Loucy (cell line): ENCODE data around the gene SPATA31E1.

Experiments used
- H2AFZ ChIP-seq: fragments of 200-600 bp; sonication (generic); 2 replicates; pipeline ENCODE4 v1.6.0; 2016; ENCODE audit warnings: antibody characterized with exemption, mild to moderate bottlenecking, low read length, moderate library complexity
- H3F3A ChIP-seq: fragments of 200-600 bp; 2 replicates; pipeline ENCODE4 v1.6.0; 2016; ENCODE audit warnings: antibody characterized with exemption, low read depth, mild to moderate bottlenecking
- H3K27me3 ChIP-seq: fragments of 200-600 bp; sonication (generic); 2 replicates; pipeline ENCODE4 v1.6.1; 2014; ENCODE audit warnings: low read length, mild to moderate bottlenecking; ENCODE audit not compliant: insufficient read depth, poor library complexity, severe bottlenecking
- H3K36me3 ChIP-seq: fragments of 200-600 bp; sonication (generic); 2 replicates; pipeline ENCODE4 v1.6.1; 2016; ENCODE audit warnings: low read length; ENCODE audit not compliant: insufficient read depth
- H3K4me1 ChIP-seq: fragments of 200-600 bp; sonication (generic); 2 replicates; pipeline ENCODE4 v1.5.1; 2014; ENCODE audit warnings: low read length, mild to moderate bottlenecking; ENCODE audit not compliant: insufficient read depth, poor library complexity, severe bottlenecking
- H3K4me2 ChIP-seq: fragments of 200-600 bp; sonication (generic); 2 replicates; pipeline ENCODE4 v1.6.0; 2014; ENCODE audit warnings: antibody characterized with exemption, low read length, low read depth, mild to moderate bottlenecking; ENCODE audit not compliant: poor library complexity, severe bottlenecking
- H3K4me3 ChIP-seq: fragments of 200-600 bp; sonication (generic); 2 replicates; pipeline ENCODE4 v1.5.1; 2014; ENCODE audit warnings: low read length, mild to moderate bottlenecking, mixed read lengths; ENCODE audit not compliant: poor library complexity, severe bottlenecking
- H3K79me2 ChIP-seq: fragments of 200-600 bp; sonication (generic); 2 replicates; pipeline ENCODE4 v1.6.1; 2014; ENCODE audit warnings: low read length; ENCODE audit not compliant: insufficient read depth
- H3K9ac ChIP-seq: fragments of 200-600 bp; sonication (generic); 2 replicates; pipeline ENCODE4 v1.6.0; 2014; ENCODE audit warnings: mild to moderate bottlenecking, low read depth, low read length, moderate library complexity; ENCODE audit not compliant: poor library complexity, severe bottlenecking
- H3K9me2 ChIP-seq: fragments of 200-600 bp; sonication (generic); replicated peaks from 2 replicates; pipeline ENCODE4 v1.6.1; 2016; ENCODE audit warnings: low read depth, low read length, mixed read lengths
- H3K9me3 ChIP-seq: fragments of 200-600 bp; sonication (generic); 2 replicates; pipeline ENCODE4 v1.6.1; 2014; ENCODE audit warnings: mild to moderate bottlenecking, antibody characterized with exemption, low read length, low read depth; ENCODE audit not compliant: insufficient read depth
- H4K20me1 ChIP-seq: fragments of 200-600 bp; sonication (generic); 2 replicates; pipeline ENCODE4 v1.6.0; 2014; ENCODE audit warnings: antibody characterized with exemption, low read length, mild to moderate bottlenecking; ENCODE audit not compliant: insufficient read depth, poor library complexity, severe bottlenecking
- EZH2phosphoT487 ChIP-seq: fragments of 200-600 bp; IDR thresholded peaks from 2 replicates; pipeline ENCODE4 v1.6.1; 2018; ENCODE audit warnings: antibody characterized with exemption, mild to moderate bottlenecking, moderate library complexity, borderline replicate concordance
- TF ChIP-seq, protein P1 (sequence below): fragments of 200-600 bp; sonication (generic); conservative IDR thresholded peaks from 2 replicates; pipeline ENCODE4 v1.5.1; 2014; ENCODE audit warnings: mild to moderate bottlenecking, antibody characterized with exemption, low read length

SPATA31E1 gene

DNA sequence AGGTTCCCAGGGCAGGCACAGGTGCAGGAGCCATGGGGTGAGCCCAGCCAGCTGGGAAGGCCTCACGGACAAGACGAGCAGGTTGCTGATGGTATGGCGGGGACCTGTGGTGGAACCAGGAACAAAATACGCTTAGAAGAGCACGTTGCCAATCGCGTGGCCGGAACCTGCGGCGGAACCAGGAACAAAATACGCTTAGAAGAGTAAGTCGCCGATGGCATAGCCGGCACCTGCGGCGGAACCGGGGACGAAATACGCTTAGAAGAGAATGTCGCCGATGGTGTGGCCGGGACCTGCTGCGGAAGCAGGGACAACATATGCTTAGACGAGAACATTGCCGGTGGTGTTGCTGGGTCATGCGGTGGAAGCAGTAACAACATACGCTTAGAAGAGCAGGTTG is 23.5 kb upstream of the SPATA31E1 start:
- H3K4me1 ChIP-seq: no peaks in the 10 kb centered on the region
- TF ChIP-seq, protein P1, sequence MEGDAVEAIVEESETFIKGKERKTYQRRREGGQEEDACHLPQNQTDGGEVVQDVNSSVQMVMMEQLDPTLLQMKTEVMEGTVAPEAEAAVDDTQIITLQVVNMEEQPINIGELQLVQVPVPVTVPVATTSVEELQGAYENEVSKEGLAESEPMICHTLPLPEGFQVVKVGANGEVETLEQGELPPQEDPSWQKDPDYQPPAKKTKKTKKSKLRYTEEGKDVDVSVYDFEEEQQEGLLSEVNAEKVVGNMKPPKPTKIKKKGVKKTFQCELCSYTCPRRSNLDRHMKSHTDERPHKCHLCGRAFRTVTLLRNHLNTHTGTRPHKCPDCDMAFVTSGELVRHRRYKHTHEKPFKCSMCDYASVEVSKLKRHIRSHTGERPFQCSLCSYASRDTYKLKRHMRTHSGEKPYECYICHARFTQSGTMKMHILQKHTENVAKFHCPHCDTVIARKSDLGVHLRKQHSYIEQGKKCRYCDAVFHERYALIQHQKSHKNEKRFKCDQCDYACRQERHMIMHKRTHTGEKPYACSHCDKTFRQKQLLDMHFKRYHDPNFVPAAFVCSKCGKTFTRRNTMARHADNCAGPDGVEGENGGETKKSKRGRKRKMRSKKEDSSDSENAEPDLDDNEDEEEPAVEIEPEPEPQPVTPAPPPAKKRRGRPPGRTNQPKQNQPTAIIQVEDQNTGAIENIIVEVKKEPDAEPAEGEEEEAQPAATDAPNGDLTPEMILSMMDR: no peak
- TF ChIP-seq EZH2phosphoT487: no peak
- no peak overlapping the region for H3K4me2 ChIP-seq
- no peaks in the 10 kb centered on the region for H3K79me2 ChIP-seq
- H3K4me3 ChIP-seq: no peak overlapping the region
- no peaks in the 10 kb centered on the region for H3K9me2 ChIP-seq
- H3K27me3 ChIP-seq: no peaks in the 10 kb centered on the region
- H4K20me1 ChIP-seq: no peaks in the 10 kb centered on the region
- no peak overlapping the region for H2AFZ ChIP-seq
- H3F3A ChIP-seq: no peaks in the 10 kb centered on the region
- H3K9me3 ChIP-seq: no peaks in the 10 kb centered on the region
- no peaks in the 10 kb centered on the region for H3K36me3 ChIP-seq
- no peak overlapping the region for H3K9ac ChIP-seq

DNA sequence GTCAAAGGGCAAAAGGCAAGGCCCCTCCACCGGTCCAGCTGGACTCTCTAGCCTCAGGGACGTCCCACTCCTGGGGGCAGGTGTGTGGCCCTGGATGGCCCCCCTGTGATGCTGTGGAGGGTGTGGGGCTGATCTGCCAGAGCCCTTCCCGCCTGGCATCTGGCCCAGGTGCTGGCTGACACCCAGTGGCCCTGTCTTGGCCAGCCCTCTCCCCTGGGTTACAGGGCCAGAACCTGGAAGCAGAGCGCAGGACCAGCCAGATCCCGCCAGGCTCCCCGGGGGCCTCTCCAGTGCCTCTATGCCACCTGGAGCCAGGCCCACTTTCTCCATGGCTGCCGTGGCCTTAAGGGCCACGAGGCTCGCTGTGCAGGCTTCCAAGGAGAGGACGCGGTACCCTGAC is 22.9 kb upstream of the SPATA31E1 start:
- Histone ChIP-seq H3K79me2 (no peaks in the 10 kb centered on the region), H3K27me3 (no peaks in the 10 kb centered on the region), H3K9me2 (no peaks in the 10 kb centered on the region), H3K36me3 (no peaks in the 10 kb centered on the region), H3K4me2 (no peak overlapping the region), H3K9me3 (no peaks in the 10 kb centered on the region), H3K4me1 (no peaks in the 10 kb centered on the region), H4K20me1 (no peaks in the 10 kb centered on the region), H2AFZ (no peak overlapping the region), H3K4me3 (no peak overlapping the region), H3F3A (no peaks in the 10 kb centered on the region), H3K9ac (no peak overlapping the region)
- TF ChIP-seq, protein P1: no peak
- no peak for TF ChIP-seq EZH2phosphoT487

DNA sequence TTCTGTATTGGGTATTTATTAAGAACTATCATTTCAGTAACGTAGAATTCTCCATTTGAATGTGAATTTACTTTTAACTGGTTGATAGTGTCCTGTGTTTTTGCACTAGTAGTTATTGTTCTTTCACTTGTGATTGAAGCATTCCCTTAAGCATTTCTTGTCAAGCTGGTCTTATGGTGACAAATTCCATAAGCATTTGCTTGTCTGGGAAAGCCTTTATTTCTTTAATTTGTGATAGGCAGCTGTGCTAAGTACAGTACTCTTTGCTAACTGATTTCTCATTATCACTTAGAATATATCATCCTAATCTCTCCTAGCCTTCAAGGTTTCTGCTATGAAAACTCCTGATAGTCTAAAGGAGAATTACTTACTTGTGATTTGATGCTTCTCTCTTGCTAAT is 21.3 kb upstream of the SPATA31E1 start:
- Histone ChIP-seq H3K9me2 (no peaks in the 10 kb centered on the region), H3K9ac (no peak overlapping the region), H3K27me3 (no peaks in the 10 kb centered on the region), H3K79me2 (no peaks in the 10 kb centered on the region), H3K4me1 (no peaks in the 10 kb centered on the region), H3K4me2 (no peak overlapping the region), H3K4me3 (no peak overlapping the region), H3K9me3 (no peaks in the 10 kb centered on the region), H3F3A (no peaks in the 10 kb centered on the region), H2AFZ (no peak overlapping the region), H3K36me3 (no peaks in the 10 kb centered on the region), H4K20me1 (no peaks in the 10 kb centered on the region)
- TF ChIP-seq, protein P1: no peak
